ENCODE measurements around the gene CFAP141. TPM values are rescaled to one million over a fixed set of nuclear protein-coding genes. Genes with fewer than 3 reads are reported as not detected.

The CFAP141 gene
- polyA plus RNA-seq, 1 of the 3 experiments (the other 2 are of a cell fraction), result not detected

DNA sequence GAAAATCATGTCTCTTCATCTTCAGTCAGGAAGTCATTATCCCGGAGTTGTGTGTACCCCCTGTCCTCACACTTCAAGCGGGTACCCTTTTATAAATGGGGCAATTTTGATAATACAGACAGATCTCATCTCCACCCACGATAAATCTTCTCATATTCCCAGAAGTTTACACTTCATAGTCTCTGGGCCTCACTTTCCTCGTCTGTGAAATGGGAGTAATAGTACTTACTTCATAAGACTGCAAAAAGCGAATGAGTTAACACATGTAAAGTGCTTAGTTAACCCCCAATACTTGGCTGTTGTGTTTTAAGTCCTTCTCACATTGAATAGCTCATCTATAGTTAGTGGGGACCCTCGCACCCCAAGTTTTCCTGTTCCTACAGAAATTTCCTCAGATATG lies 52.1 kb downstream of the CFAP141 start:
- TF ChIP-seq NRF1 (IDR thresholded peaks at IDR 0.05; ENCODE audit: low read depth, low read length) (no peak), REST (IDR thresholded peaks at IDR 0.05; ENCODE audit: low read depth, low read length) (no peak), RXRA (IDR thresholded peaks at IDR 0.05; ENCODE audit: borderline replicate concordance, low read depth) (no peak), NFIC (IDR thresholded peaks at IDR 0.05; ENCODE audit: borderline replicate concordance) (no peak), CHD2 (IDR thresholded peaks at IDR 0.05; ENCODE audit: low read length, partially characterized antibody) (no peak), POLR2AphosphoS5 (IDR thresholded peaks at IDR 0.05; ENCODE audit: low read depth, low read length) (no peak), TAF1 (IDR thresholded peaks at IDR 0.05; ENCODE audit: borderline replicate concordance, low read depth, low read length) (no peak), MXI1 (IDR thresholded peaks at IDR 0.05; ENCODE audit: low read depth, low read length) (no peak)
- TF ChIP-seq, protein P1, sequence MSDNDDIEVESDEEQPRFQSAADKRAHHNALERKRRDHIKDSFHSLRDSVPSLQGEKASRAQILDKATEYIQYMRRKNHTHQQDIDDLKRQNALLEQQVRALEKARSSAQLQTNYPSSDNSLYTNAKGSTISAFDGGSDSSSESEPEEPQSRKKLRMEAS (IDR thresholded peaks at IDR 0.05; ENCODE audit: low read depth), result no peak
- peaks cover 35 to 37% of the 10 kb centered on the region in 2 experiments for H3K36me3 ChIP-seq (replicated peaks in 1 of 2; ENCODE audit: control insufficient read depth in 1 of 2, insufficient read depth in 2 of 2, low read length in 1 of 2)
- no peak for DNase-seq
- no peak overlapping the region for H3K9ac ChIP-seq
- WGBS (ENCODE audit: low lambda C conversion rate), result 93% methylated on average over 6 of the region's 6 CpGs
- no peaks in the 10 kb centered on the region for H3K9me2 ChIP-seq
- H3F3A ChIP-seq (replicated peaks; ENCODE audit: insufficient read depth), result peaks cover 44% of the 10 kb centered on the region
- CTCF ChIA-PET, result interaction anchor here (0.7 kb wide), 1 partner anchor 8 kb away, joined by 4 read pairs; no protein-coding TSS in a partner anchor
- no peaks in the 10 kb centered on the region for H3K4me1 ChIP-seq (ENCODE audit: control insufficient read depth in 1 of 2, insufficient read depth in 2 of 2, low read depth in 1 of 2, low read length in 1 of 2)
- no peaks in the 10 kb centered on the region for H3K79me2 ChIP-seq (ENCODE audit: insufficient read depth)
- no peak overlapping the region for H3K4me3 ChIP-seq (ENCODE audit: low read depth in 2 of 2, low read length in 1 of 2)
- H3K27me3 ChIP-seq (ENCODE audit: insufficient read depth), result no peaks in the 10 kb centered on the region
- H3K9me3 ChIP-seq, result no peaks in the 10 kb centered on the region
- POLR2A ChIA-PET, result no interaction called here
- H3K4me2 ChIP-seq, result no peak overlapping the region
- peaks cover 16% of the 10 kb centered on the region; the same call in 1 of the 2 replicates for H4K20me1 ChIP-seq (ENCODE audit: insufficient read depth)
- no peak overlapping the region for H2AFZ ChIP-seq (ENCODE audit: low read depth)
- no peak overlapping the region for H3K27ac ChIP-seq (ENCODE audit: low read depth in 2 of 2, low read length in 1 of 2)

DNA sequence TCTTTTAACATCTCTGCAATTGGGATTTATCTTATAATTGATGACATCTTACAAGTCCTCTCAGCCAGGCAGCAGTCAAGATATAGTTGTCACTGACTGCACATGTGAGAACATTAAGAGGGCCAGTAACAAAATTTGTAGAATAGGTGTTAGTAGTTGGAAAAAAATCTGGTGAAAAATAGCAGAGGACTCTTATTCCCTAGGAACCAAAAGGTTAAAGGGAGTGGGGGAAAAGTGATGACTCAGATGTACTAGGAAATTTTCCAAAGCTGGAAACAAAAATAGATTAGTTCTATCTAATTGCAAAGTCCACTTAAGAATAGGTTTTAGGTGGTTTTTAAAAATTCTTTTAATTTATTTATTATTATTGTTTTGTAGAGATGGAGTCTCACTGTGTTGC lies 54.8 kb downstream of the CFAP141 start:
- H3K9me3 ChIP-seq, result no peaks in the 10 kb centered on the region
- H3K9me2 ChIP-seq, result no peaks in the 10 kb centered on the region
- H3K27ac ChIP-seq (ENCODE audit: low read depth in 2 of 2, low read length in 1 of 2), result no peak overlapping the region
- no peak for TF ChIP-seq USF2 (IDR thresholded peaks at IDR 0.05; ENCODE audit: borderline replicate concordance, low read depth, low read length)
- TF ChIP-seq FOXJ3 (CRISPR knock-in tag; IDR thresholded peaks at IDR 0.05), result no peak
- TF ChIP-seq EP300 (IDR thresholded peaks at IDR 0.05; ENCODE audit: borderline replicate concordance in 1 of 2, low read depth in 1 of 2, low read length in 1 of 2), result no peak
- TF ChIP-seq FOSL2 (IDR thresholded peaks at IDR 0.05; ENCODE audit: borderline replicate concordance, low read depth), result no peak
- no peak for TF ChIP-seq GABPA (IDR thresholded peaks at IDR 0.05; ENCODE audit: low read depth)
- TF ChIP-seq, protein P2, sequence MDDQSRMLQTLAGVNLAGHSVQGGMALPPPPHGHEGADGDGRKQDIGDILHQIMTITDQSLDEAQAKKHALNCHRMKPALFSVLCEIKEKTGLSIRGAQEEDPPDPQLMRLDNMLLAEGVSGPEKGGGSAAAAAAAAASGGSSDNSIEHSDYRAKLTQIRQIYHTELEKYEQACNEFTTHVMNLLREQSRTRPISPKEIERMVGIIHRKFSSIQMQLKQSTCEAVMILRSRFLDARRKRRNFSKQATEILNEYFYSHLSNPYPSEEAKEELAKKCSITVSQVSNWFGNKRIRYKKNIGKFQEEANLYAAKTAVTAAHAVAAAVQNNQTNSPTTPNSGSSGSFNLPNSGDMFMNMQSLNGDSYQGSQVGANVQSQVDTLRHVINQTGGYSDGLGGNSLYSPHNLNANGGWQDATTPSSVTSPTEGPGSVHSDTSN (IDR thresholded peaks at IDR 0.05), result no peak
- TF ChIP-seq YY1 (IDR thresholded peaks at IDR 0.05; ENCODE audit: low read depth), result no peak
- TF ChIP-seq NRF1 (IDR thresholded peaks at IDR 0.05; ENCODE audit: low read depth, low read length), result no peak
- no peak for TF ChIP-seq MXI1 (IDR thresholded peaks at IDR 0.05; ENCODE audit: low read depth, low read length)
- TF ChIP-seq POLR2AphosphoS5 (IDR thresholded peaks at IDR 0.05; ENCODE audit: low read depth, low read length), result no peak
- TF ChIP-seq RAD21 (IDR thresholded peaks at IDR 0.05; ENCODE audit: low read length), result no peak
- H4K20me1 ChIP-seq (ENCODE audit: insufficient read depth), result no peaks in the 10 kb centered on the region
- no peak for DNase-seq
- peaks cover 25% of the 10 kb centered on the region for H3F3A ChIP-seq (replicated peaks; ENCODE audit: insufficient read depth)
- no peak overlapping the region for H3K9ac ChIP-seq
- POLR2A ChIA-PET, result no interaction called here
- no peaks in the 10 kb centered on the region for H3K27me3 ChIP-seq (ENCODE audit: insufficient read depth)
- CTCF ChIA-PET, result interaction anchor here (1.1 kb wide), 1 partner anchor 14 kb away, joined by 3 read pairs; no protein-coding TSS in a partner anchor
- H3K4me3 ChIP-seq (ENCODE audit: low read depth in 2 of 2, low read length in 1 of 2), result no peak overlapping the region
- no peak overlapping the region for H2AFZ ChIP-seq (ENCODE audit: low read depth)
- H3K4me1 ChIP-seq (ENCODE audit: control insufficient read depth in 1 of 2, insufficient read depth in 2 of 2, low read depth in 1 of 2, low read length in 1 of 2), result no peaks in the 10 kb centered on the region
- H3K36me3 ChIP-seq (replicated peaks in 1 of 2; ENCODE audit: control insufficient read depth in 1 of 2, insufficient read depth in 2 of 2, low read length in 1 of 2), result peaks cover 13 to 19% of the 10 kb centered on the region in 2 experiments
- no peaks in the 10 kb centered on the region for H3K79me2 ChIP-seq (ENCODE audit: insufficient read depth)
- H3K4me2 ChIP-seq, result no peak overlapping the region

Data from SK-N-SH (cell line).